Kidney (tissue), 14 donors: Measurements from ENCODE around the gene MAPK7. TPM values are rescaled to one million over a fixed set of nuclear protein-coding genes. Genes with fewer than 3 reads are reported as not detected.

Experiments
- DNase-seq, 5 donors: peaks; one replicate each; pipeline ENCODE4 v3.0.0-alpha.2; 2013 to 2020
- FAIRE-seq: peaks from 2 replicates; lab custom pipeline; 2012; peaks lifted over from hg19 to GRCh38; lab: Jason Lieb, UNC
- H3K27ac ChIP-seq, 2 donors: one replicate each; pipeline ENCODE4 v1.7.0; 2013; ENCODE audit warnings: low read depth in 2 of 2, low read length in 2 of 2, inconsistent platforms in 1 of 2
- H3K27me3 ChIP-seq: one replicate; pipeline ENCODE4 v1.7.1; 2013; ENCODE audit warnings: low read length, inconsistent platforms; ENCODE audit not compliant: control insufficient read depth, insufficient read depth
- H3K36me3 ChIP-seq, 3 donors: one replicate each; pipeline versions ENCODE4 v1.7.0 to v1.7.1; 2013; ENCODE audit warnings: low read length in 3 of 3, control low read depth in 1 of 3, inconsistent platforms in 1 of 3; ENCODE audit not compliant: insufficient read depth in 3 of 3, control insufficient read depth in 2 of 3
- H3K4me1 ChIP-seq, 3 donors: one replicate each; pipeline versions ENCODE4 v1.7.0 to v1.7.1; 2013; ENCODE audit warnings: low read length in 3 of 3, inconsistent platforms in 1 of 3, low read depth in 1 of 3; ENCODE audit not compliant: control insufficient read depth in 2 of 3, insufficient read depth in 2 of 3
- H3K4me3 ChIP-seq, 3 donors: one replicate each; pipeline versions ENCODE4 v1.7.0 to v1.8.1; 2013; ENCODE audit warnings: low read length in 3 of 3, control low read depth in 1 of 3, inconsistent platforms in 1 of 3
- H3K9ac ChIP-seq, 3 donors: one replicate each; pipeline versions ENCODE4 v1.7.0 to v1.7.1; 2013; ENCODE audit warnings: low read length in 3 of 3, control low read depth in 1 of 3, inconsistent platforms in 1 of 3
- H3K9me3 ChIP-seq, 3 donors: one replicate each; pipeline versions ENCODE4 v1.7.0 to v1.7.1; 2013; ENCODE audit warnings: low read length in 3 of 3, control low read depth in 1 of 3, inconsistent platforms in 1 of 3; ENCODE audit not compliant: control insufficient read depth in 2 of 3, insufficient read depth in 1 of 3
- intact Hi-C: fragments of 100-400 bp; cut with DNase I; formaldehyde crosslinking; loops from one replicate; pipeline ENCODE4 v1.11.1; 2022
- polyA plus RNA-seq: library from polyadenylated mRNA; stranded (reverse); fragments of 350-450 nt; fragmentation: Illumina TruSeq; extraction: RNeasy Lipid Tissue Mini Kit (QIAGEN cat#74804); gene quantifications from one replicate; pipeline ENCODE4 v1.2.3, GENCODE V29; 2014; ENCODE audit warnings: low read depth, low replicate concordance; ENCODE audit not compliant: insufficient read depth
- total RNA-seq: library from RNA; stranded (reverse); fragmentation: NEBNext Ultra II Directional; extraction: Animal tissue kit (Norgen Biotek cat#: 25700); gene quantifications from one replicate; pipeline ENCODE4 v1.2.1, GENCODE V29; 2021
- TF ChIP-seq, protein P1 (sequence below): IDR thresholded peaks from 3 replicates; pipeline ENCODE4 v1.5.1; 2012; ENCODE audit warnings: mild to moderate bottlenecking, moderate library complexity, borderline replicate concordance; ENCODE audit not compliant: insufficient read depth; ENCODE audit errors: extremely low read depth
- donor health status: control.
- donor health status: control.
- donor health status: control.
- donor health status: control.
- donor health status: control.
- donor health status: DM: yes; HTN: yes; CAD: no.
- donor health status: Normal renal cell carcinoma (clear cell type).

The MAPK7 gene
- total and polyA plus RNA-seq, 2 donors from 2014 or later: 7.1 to 36.7 TPM

- TF ChIP-seq, protein P1, sequence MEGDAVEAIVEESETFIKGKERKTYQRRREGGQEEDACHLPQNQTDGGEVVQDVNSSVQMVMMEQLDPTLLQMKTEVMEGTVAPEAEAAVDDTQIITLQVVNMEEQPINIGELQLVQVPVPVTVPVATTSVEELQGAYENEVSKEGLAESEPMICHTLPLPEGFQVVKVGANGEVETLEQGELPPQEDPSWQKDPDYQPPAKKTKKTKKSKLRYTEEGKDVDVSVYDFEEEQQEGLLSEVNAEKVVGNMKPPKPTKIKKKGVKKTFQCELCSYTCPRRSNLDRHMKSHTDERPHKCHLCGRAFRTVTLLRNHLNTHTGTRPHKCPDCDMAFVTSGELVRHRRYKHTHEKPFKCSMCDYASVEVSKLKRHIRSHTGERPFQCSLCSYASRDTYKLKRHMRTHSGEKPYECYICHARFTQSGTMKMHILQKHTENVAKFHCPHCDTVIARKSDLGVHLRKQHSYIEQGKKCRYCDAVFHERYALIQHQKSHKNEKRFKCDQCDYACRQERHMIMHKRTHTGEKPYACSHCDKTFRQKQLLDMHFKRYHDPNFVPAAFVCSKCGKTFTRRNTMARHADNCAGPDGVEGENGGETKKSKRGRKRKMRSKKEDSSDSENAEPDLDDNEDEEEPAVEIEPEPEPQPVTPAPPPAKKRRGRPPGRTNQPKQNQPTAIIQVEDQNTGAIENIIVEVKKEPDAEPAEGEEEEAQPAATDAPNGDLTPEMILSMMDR: no peak
- FAIRE-seq (no peak), DNase-seq (peak in 1 of 5 donors; percentile 38)
- H3K4me1 ChIP-seq: peaks cover 0 to 9% (median 0%) of the 10 kb centered on the region in 3 donors
- H3K27me3 ChIP-seq: no peaks in the 10 kb centered on the region
- intact Hi-C loops: no loop called here
- no peak overlapping the region for H3K9ac ChIP-seq
- no peaks in the 10 kb centered on the region for H3K9me3 ChIP-seq
- H3K4me3 ChIP-seq: no peak overlapping the region
- no peak overlapping the region for H3K27ac ChIP-seq
- H3K36me3 ChIP-seq: peaks cover 0 to 4% (median 0%) of the 10 kb centered on the region in 3 donors
These were observed 45.7 kb upstream of the MAPK7 start for GRCh38 chr17:19332371-19333131.

DNA sequence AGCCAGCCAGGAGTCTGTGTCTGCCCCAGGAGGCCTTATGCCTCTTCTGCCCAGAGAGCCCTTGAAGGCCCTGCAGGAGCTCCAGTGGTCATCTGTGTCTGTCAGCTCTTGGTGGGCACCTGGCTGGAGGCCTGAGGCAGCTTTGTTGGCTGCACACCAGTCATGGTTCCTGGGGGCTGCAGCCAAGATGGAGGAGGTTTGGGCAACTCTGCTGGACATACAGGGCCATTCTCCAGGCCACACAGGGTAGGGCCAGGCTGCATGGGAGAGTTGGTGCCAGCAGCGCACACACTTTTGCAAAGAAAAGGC lies 45.2 kb upstream of the MAPK7 start:
- Histone ChIP-seq H3K4me1 (peaks cover 0 to 12% (median 2%) of the 10 kb centered on the region in 3 donors), H3K36me3 (peaks cover 0 to 4% (median 0%) of the 10 kb centered on the region in 3 donors), H3K27ac (no peak overlapping the region), H3K9me3 (no peaks in the 10 kb centered on the region), H3K27me3 (no peaks in the 10 kb centered on the region), H3K9ac (no peak overlapping the region), H3K4me3 (no peak overlapping the region)
- intact Hi-C loops: no loop called here
- DNase-seq: no peak
- TF ChIP-seq, protein P1: no peak
- no peak for FAIRE-seq

- no peak overlapping the region for H3K9ac ChIP-seq
- H3K27me3 ChIP-seq: no peaks in the 10 kb centered on the region
- TF ChIP-seq, protein P1: no peak
- no peak overlapping the region for H3K4me3 ChIP-seq
- intact Hi-C loops: no loop called here
- H3K27ac ChIP-seq: no peak overlapping the region
- peaks cover 0 to 12% (median 6%) of the 10 kb centered on the region in 3 donors for H3K4me1 ChIP-seq
- peaks cover 0 to 4% (median 0%) of the 10 kb centered on the region in 3 donors for H3K36me3 ChIP-seq
- no peaks in the 10 kb centered on the region for H3K9me3 ChIP-seq
- FAIRE-seq: no peak
- DNase-seq: peak in 1 of 5 donors; percentile 34
These were observed 44.5 kb upstream of the MAPK7 start for GRCh38 chr17:19333736-19334290.
